ENCODE data around the gene QSOX2.

QSOX2 gene

DNA sequence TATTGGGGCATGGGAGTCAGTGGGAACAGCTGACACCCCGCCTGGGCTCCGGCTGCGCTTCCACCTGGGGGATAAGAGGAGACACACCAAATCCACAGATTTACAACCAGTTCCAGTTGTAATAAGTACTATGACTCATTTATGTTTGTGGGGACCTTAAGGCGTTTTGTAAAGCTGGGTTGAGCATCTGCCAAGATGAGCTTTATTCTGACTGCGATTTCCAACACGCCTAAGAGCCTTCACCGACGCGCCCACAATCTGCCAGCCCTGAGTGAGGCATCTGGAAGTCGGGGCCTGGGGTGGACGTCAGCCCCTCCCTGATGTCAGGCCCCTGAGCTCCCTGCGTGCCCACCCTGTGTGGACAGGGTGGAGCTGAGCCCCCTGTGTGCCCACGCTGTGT, 26.3 kb downstream of the QSOX2 start:
- peak; percentile 88 for DNase-seq

DNA sequence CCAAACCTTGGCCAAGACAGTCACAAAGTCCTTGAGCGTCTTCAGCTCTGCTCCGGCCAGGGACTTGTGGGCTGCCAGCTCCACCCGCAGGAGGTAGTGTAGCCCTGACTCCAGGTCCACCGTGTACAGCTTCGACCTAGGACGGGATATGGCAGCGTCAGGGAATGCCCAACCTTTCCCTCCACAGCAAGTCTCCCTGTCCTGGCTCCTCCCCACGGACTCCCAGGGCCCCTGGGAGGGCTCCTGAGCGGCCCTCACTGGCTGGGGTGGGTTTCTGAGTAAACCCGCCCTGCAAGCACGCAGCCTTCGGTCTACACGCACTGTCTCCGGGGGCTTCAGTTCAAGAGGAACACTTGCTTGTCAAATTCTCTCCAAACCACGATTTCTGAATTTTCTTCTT, 26.9 kb downstream of the QSOX2 start:
- DNase-seq: no peak

DNA sequence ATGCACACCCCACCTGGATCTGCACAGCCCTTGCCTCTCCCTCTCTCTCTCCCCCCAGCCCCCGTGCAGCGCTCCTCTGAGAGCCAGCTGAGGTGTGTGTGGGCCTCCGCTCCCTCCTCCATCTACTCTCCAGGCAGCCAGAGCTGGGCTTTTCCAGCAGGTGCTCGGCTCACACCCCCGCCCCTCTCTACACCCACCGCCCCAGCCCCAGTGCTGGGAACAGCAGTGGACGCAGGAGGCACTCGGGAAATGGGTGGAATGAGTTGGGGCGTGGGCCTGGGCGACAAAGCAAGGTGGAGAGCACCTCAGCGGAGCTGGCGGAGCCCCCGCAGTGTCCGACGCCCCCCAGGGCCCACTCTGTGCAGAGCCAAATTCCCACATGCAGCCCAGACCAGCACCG, 27.3 kb downstream of the QSOX2 start:
- DNase-seq: no peak

DNA sequence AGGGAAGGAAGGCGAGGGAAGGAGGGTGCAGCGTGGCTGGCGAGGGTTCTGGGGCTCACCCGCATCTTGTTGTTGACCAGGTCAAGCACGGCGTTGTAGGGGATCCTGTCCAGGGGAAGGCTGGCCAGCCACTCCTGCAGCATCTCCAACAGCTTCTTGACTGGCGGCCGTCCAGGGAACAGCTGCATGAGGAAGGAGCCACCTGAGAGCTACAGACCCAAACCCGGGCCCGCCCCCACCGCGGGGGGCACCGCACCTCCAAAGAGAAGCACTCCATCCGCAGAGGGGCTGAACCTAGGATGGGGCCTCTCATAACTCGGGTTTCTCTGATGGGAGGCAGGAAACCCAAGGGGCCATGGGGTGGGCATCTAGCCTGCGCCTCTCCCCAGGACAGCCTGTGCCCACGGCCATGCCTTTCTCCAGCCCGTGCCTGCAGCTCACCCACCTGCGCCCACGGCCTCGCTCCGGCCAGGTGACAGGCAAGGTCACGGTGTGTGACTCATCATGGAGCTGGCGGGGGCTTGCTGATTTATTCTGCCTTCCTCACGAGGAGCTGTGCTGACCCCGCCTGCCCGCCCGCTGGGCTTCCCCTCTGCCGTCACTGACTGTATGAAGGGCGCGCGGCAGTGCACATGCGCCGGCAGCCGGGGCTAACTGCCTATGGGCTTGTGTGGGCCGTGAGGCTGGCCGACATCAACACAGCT, 28.9 kb downstream of the QSOX2 start:
- DNase-seq: no peak

DNA sequence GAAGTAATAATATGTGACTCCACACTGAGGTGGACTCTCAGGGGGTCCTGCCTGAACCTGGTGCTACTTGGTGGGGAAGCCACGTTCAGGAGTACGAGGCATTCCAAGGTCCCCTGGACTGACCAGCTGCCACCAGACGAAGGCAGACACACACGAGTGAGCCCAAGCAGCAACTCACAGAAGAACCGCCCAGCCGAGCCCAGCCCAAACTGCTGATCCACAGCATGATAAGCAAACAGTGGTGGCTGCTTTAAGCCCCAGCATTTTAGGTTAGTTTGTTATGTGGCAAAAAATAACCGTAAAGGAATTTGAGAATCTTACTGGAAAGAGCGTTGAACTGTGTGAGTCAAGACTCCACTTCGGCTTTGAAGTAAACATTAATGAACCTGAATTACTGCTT, 31.9 kb downstream of the QSOX2 start:
- no peak for DNase-seq

DNA sequence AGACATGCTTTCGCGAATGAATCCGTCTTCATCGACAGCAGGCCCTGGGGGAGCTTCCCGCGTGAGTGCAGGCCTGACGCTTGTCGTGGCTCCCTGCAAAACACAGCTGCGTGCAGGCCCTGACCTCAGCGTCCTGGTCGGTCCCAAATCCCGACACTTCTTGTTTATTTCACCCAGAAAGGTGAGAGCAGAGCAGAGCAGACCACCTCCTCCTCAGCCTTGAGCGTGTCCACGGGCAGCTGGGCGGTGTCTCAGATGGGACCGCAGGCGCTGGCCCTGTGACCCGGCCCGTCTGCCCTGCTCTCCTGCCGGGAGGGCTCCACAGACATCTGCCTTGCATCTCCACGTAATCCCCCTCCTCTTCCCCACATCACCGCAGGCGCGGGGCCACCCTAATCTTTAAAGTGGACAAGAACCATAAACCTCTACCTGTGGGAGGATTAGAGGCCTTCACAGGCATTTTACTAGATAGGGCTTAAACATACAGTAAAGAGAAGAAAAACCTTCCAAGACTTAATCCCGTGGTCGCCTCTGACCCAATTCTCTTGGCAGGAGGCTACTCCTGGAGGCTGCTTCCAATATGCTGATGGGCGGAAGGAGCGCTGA, 33.2 kb downstream of the QSOX2 start:
- no peak for DNase-seq

DNA sequence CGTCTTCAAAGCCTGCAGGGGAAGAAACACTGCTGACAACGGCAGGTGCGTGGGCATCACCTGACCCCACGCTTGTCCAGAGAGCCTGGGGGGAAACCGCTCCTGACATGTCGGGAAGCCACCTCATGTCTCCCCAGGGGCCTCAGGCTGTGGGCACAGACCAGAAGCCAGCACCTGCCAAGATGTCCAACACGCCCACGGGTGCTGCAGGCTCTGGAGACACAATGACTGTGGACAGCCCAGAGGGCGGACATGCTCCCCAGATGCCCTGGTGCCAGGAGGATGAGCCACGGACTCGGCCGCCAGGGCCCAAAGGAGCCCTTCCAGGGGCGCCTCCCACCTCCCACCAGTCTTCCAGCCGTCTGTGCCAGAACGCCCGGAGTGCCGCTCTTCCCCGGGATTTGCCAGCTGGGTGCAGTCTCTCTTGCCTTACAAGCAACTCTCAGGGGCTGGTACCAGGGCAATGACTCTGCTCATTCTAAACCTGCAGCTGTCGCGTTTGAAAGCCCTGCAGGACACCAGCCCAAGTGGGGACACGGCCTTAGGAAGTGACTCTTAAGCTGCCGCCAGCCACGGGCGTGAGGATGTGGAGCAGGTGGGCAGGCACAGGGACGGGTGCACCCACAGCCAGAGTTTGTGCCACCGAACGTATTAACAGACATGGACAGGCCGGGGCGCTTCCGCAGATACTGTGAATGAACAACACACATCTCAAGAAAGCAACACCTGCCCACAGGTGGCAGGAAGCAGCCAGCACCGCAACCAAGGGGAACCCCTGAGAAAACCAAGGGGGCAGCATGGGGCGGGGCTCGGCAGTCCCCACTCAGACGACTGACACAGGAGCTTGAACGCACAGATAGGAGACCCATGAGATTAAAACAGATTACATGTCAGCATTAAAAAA, 33.9 kb downstream of the QSOX2 start:
- DNase-seq: no peak

DNA sequence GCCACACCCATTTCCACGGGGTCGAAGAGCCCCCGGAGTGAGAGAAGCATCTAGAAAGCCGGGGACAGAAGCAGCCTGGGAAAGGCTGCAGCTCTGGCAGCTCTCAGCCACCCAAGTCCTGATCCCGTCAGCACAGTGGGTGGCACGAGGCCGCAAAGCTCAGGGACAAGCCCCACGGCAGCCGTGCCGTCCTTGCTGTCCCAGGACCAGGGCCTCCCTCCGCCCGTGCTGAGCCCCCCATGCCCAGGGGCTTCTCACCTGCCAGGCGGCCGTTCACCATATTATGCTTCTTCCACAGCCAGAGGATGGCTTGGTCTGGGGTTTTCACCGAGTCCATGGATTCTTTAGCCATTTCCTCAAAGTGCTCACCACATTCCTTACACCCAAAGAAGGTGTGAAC, 34.6 kb downstream of the QSOX2 start:
- DNase-seq: no peak

DNA sequence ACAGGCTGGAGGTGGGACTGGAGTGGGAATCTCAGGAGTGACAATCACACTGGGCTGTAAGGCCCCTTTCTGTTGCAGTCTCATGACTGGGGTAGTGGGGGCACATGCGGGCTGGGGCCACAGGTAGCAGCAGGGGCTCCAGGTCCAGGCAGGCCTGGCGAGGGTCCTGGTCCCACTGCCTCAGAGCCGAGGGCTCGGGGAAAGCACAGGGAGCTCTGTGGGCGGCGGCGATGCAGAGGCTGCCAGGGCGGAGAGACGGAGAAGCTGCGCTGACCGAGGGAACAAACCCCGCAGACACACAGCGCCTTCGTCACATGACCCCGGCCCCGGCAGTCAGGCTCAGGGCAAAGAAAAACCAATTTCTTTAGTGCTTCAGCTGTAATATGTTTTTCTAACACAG, 35.3 kb downstream of the QSOX2 start:
- DNase-seq: no peak

DNA sequence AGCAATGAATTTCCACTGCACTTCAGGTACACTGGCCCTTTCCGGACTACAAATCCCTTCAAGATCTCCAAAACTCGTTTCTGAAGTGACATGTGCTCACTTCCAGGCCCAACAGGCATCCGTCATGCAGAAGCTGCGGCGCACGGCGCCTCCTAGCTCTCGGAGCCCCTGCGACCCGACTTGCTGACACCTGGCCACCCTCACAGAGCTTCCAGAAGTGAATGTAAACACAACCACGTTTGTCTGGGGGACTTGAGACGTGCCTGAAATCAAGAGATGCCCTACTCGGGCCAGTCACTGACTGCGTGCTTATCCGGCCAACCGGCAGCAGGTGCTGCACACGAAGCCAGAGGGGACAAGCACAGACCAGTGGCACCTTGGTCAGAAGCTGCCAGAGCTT, 35.8 kb downstream of the QSOX2 start:
- DNase-seq: no peak

DNA sequence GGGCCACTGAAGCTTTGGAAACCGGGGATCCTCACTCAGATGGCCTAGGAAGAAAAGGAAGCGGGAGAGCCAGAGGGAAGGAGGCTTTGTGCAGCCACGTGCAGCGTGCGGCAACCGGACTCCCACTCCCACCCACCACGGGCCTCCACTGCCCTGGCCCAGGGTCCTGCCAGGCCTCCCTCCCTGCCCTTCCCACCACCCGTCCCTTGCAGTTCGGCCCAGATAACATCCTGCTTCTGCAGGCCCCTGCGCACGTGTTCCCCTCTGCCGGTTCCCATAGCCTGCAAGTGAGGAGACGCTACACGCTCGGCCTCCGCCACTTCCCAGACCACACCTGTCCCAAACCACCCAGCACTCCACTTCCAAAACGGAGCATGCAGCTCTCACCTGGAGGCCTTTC, 36.4 kb downstream of the QSOX2 start:
- DNase-seq: no peak

DNA sequence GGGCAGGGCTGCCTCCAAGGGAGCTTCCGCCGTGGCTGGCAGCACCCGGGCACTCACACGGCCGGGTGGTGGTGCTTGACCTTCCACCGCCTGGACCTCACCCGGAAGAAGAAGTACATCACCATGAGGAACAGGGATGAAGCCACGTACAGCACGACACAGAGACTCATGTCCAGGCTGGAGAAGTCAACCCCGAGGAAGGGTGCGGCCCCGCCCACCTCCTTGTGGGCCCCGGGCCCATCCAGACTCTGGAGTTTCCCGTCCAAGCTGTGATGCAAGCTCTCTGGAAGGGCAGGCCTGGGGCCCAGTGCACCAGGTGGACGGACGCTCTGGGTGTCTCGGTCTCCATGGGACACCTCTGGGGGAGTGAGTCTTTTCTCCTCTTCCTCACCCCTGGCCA, 36.9 kb downstream of the QSOX2 start:
- DNase-seq: no peak

DNA sequence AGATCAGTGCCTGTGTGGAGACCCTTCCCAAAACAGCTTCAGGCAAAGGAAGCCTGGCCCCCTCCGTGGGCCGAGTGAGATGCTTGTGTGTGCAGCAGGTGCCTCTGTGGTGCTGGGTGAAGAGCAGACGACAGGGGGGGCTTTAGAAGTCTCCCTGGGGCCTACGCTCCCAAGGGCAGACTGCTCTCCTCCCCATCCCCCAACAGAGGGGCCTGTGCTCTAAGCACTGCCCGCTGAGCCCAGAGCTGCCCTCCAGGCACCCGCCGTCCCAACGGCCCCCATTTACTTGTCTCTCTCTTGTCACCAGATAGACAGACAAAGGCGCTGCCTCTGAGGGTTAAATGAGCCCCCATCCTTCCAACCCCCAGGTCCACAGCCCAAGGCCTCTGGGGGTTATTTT, 38.0 kb downstream of the QSOX2 start:
- DNase-seq: no peak

DNA sequence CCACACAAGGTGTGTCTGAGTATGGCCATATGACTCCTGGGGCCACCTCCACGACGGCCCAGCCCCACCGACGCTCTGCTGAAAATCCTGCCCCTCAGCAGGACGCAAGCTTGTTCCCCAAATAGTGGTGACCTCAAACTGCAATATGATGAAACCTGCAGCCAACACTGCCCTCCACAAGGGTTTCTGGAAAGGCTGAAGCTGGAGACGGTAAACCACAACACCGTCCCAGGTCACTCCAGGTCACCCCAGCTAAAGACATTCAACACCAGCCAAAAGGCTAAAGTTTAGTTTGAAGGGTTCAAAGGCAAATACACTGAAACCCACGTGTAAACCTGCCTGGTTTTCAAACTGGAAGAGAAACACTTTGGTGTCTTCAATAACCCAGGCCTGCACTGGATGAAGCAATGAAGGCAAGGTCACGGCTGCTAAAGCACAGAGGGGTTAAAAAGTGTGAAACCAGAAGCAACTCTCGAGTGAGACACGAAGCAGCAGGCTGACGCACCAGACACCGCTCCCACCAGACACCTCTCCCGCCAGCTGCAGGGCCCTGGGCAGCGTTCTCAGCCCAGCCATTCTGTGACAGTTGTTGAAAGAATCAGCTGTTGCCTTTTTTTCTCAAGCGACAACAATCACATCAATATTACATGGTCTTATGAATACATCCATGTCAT, 38.9 kb downstream of the QSOX2 start:
- DNase-seq: peak; percentile 53

DNA sequence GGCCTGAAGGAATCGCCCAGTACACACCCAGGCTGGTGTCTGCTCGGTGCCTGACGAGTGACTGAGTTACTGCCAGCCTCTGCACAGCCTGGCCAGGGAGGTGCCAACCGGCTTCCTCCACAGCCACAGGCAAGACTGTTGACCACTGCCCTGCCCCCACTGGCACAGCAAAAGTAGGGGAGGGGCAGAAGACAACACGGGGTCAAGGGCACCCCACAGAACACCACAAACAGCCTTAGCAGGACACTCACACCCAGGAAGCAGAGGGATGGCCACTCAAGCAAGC, 40.0 kb downstream of the QSOX2 start:
- DNase-seq: no peak

DNA sequence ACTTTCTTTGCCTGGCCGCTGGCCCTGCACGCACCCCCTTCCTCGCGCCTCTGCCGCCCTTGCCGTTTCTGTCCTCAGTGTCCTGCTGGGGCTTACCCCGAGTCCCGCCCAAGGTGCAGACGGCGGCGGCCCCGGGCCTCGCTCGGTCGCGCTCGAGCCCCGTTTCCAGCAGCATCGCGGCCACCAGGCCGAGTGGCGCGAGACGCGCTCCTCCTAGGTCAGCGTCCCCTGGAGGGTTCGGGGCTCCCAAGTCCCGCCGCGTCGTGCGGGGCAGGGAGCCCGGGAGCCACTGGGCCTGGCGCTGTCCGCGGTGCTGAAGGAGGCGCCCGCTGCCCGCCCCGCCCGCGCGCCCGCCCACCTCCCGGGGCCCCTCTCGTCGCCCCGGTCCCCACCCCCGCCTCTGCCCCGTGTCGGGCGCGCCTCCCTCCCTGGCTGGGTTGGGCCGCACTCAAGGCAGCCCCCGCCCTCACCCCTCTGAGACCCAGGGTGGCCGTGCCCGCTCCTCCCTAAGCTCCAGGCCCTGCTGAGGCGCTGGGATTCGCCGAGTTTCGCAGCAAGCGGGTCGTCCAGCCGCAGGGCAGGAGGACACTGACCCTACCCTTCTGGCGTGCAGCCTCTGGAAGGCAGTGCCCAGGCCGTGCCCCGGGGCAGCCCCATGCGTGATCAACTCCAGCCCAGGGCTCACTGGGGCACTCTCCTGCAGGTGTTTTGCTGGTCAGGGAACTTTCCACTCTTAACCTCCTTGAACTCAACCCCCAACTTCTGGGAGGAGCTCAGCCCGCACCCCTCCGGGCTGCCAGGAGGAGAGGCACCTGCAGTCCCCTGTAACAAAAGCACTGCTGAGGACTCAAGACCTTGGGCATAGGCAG, 40.5 kb downstream of the QSOX2 start, which contains the start of gene LHX3:
Gene LHX3, minus strand, starts transcription at position 291 of the 869 bp plus-strand sequence. Its CDS starts 116 bp downstream, at position 175.
- no peak for DNase-seq

DNA sequence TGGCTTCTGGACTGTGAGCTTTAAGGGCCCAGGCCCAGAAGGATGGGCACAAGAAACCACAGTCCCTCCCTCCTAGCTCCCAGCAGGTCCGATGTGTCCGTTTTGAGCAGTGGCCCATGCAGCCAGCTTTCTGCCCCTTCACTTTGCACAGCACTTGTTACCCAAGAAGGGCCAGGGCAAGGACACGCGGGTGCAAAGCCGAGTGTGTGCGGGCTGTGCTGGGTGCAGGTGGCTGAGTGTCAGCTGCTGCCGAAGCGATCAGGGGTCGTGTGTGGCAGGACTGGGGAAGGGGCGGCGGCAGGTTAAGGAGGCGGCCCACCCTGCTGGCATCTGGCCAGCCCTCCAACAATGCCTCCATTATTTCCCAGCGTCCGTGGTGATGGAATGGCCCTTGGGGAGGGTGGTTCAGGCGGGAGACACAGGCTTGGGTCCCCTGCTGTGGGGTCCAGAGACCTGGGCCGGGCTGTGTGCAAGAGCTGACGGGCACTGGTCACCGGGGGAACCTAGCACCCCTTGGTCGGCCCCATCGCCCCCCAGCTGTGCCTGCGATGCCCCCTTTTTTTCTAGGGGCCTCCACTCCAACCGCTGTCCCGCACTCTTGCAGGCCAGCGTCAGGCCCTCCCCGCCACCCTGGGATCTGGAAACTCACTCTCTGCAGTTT, 41.3 kb downstream of the QSOX2 start:
- no peak for DNase-seq

DNA sequence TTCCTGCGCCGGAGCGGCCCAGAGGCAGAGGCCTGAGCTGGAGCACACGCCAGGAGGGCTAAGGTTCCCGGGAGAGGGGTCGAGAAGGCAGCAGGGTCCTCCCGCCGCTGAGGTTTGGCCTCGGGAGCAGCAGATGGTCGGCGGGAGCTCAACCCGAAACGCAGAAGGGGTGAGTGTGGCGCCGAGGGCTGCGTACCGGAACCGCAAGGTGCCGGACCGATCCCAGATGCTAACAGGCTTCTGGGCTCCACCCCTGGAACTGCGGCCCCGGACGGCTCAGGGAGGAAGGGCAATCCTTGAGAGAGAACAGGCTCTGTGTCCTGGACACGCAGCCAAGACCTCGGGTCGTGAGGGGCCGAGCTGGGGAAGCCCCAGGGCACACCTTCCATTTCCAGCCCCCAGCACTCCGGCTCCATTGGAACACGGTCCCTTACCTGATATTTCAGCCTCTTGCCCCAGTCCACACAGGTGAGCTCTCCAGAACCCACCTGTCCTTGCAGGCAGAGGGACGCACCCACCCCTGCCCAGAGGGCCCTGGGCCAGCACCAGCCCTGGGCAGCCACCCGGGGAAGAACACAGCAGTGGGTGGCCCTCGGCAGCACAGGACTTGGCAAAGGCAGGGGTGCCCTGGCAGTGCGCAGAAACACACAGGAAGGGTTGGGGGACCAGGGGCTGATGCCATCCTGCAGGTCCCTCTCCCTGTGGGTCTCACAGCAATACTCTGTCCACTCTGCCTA, 42.0 kb downstream of the QSOX2 start:
- DNase-seq: no peak

DNA sequence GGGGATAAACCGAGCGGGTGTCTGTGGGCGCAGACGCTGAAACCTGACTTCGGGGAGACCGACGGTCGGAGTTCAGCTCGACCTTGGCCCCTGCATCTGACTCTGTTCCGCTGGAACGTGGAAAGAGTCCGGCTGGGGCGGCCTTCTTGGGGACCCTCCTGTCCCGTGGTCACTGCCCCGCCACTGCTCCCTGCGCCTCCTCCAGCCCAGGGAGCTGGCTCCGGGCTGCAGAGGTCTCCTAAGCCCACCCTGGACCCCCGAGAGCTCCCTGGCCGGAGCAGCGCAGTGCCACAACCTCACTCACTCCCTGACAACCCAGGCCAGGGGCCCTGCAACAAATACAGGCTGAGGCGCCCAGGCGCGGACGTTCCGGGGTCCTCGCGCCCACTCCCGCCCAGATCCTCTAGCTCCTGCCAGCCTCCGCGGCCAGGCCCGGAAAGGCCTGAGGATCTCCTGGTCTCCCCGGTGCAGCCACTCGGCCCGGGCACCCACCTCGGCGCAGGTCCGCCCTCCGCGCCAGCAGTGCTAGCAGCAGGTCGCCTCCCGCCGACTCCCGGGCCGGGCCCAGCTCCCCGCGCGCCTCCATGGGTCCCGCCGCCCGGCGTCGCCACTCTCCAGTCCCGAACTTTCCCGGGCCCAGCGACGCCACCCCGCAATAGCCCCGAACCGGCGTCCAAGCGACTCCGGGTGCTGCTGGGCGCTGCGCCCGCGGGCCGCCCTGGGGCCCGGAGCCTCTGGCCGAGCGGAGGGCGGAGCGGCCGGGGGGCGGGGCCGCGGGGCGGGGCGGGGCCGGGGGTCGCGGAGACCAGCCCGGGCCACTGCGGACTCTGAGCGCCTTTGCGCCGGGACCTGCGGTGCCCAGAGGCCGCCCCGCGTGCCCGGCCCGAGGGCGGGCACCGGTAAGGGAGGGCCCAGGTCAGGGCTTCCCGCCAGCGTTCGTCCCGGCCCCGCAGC, 42.9 kb downstream of the QSOX2 start:
- DNase-seq: no peak
